Astrocyte (in vitro differentiated cells and primary cell): Measurements from ENCODE around the gene KCNQ5. TPM values are rescaled to one million over a fixed set of nuclear protein-coding genes. Genes with fewer than 3 reads are reported as not detected.

ENCODE experiments used
- DNase-seq: peaks from one replicate; pipeline ENCODE4 v3.0.0-alpha.2; 2010; ENCODE audit warnings: low read depth
- FAIRE-seq: peaks from 2 replicates; lab custom pipeline; 2011; peaks lifted over from hg19 to GRCh38; lab: Jason Lieb, UNC
- H2AFZ ChIP-seq: 2 replicates; pipeline ENCODE4 v1.6.0; 2012; ENCODE audit warnings: low read depth, low read length, inconsistent platforms
- H3K27ac ChIP-seq: 2 replicates; pipeline ENCODE4 v1.5.1; 2011; ENCODE audit warnings: low read depth, low read length, inconsistent platforms
- H3K27me3 ChIP-seq: 2 replicates; pipeline ENCODE4 v1.6.0; 2011; ENCODE audit warnings: low read length, inconsistent platforms; ENCODE audit not compliant: insufficient read depth
- H3K36me3 ChIP-seq: 2 replicates; pipeline ENCODE4 v1.5.1; 2011; ENCODE audit warnings: low read length, inconsistent platforms; ENCODE audit not compliant: insufficient read depth
- H3K4me1 ChIP-seq: 2 replicates; pipeline ENCODE4 v1.5.1; 2011; ENCODE audit warnings: low read length, inconsistent platforms; ENCODE audit not compliant: insufficient read depth
- H3K4me2 ChIP-seq: 2 replicates; pipeline ENCODE4 v1.6.0; 2012; ENCODE audit warnings: low read length, inconsistent platforms
- H3K4me3 ChIP-seq: 2 replicates; pipeline ENCODE4 v1.5.1; 2011; ENCODE audit warnings: low read depth, mild to moderate bottlenecking, low read length, inconsistent platforms; ENCODE audit not compliant: insufficient read depth
- H3K79me2 ChIP-seq: 2 replicates; pipeline ENCODE4 v1.6.0; 2012; ENCODE audit warnings: mild to moderate bottlenecking, low read length, inconsistent platforms; ENCODE audit not compliant: insufficient read depth
- H3K9ac ChIP-seq: 2 replicates; pipeline ENCODE4 v1.6.0; 2012; ENCODE audit warnings: mild to moderate bottlenecking, low read length, inconsistent platforms
- H3K9me3 ChIP-seq: 2 replicates; pipeline ENCODE4 v1.5.1; 2012; ENCODE audit warnings: low read depth, mild to moderate bottlenecking, low read length, inconsistent platforms; ENCODE audit not compliant: insufficient read depth
- H4K20me1 ChIP-seq: 2 replicates; pipeline ENCODE4 v1.6.0; 2012; ENCODE audit warnings: low read length, inconsistent platforms; ENCODE audit not compliant: insufficient read depth
- H3K27ac Mint-ChIP-seq: one replicate; pipeline ENCODE4 v1.8.0; 2021; ENCODE audit warnings: mild to moderate bottlenecking, mixed read lengths; ENCODE audit not compliant: unreplicated experiment
- H3K27me3 Mint-ChIP-seq: one replicate; pipeline ENCODE4 v1.8.0; 2021; ENCODE audit warnings: low read depth, mixed read lengths; ENCODE audit not compliant: unreplicated experiment
- H3K36me3 Mint-ChIP-seq: one replicate; pipeline ENCODE4 v1.8.0; 2021; ENCODE audit warnings: low read depth, mixed read lengths; ENCODE audit not compliant: unreplicated experiment
- H3K4me1 Mint-ChIP-seq: one replicate; pipeline ENCODE4 v1.8.0; 2021; ENCODE audit warnings: low read depth, mixed read lengths; ENCODE audit not compliant: unreplicated experiment
- H3K4me3 Mint-ChIP-seq: one replicate; pipeline ENCODE4 v1.8.0; 2021; ENCODE audit warnings: mild to moderate bottlenecking, moderate library complexity, mixed read lengths; ENCODE audit not compliant: unreplicated experiment
- H3K9me3 Mint-ChIP-seq: one replicate; pipeline ENCODE4 v1.8.0; 2021; ENCODE audit warnings: mild to moderate bottlenecking, mixed read lengths; ENCODE audit not compliant: unreplicated experiment
- EZH2 ChIP-seq: IDR thresholded peaks from 2 replicates; pipeline ENCODE4 v1.6.1; 2012; ENCODE audit warnings: mild to moderate bottlenecking, low read length, inconsistent platforms; ENCODE audit not compliant: insufficient read depth
- total RNA-seq: library from RNA; stranded (reverse); gene quantifications from 2 replicates; pipeline ENCODE4 v1.2.1, GENCODE V29; 2021
- TF ChIP-seq, protein P1 (sequence below): IDR thresholded peaks from 2 replicates; pipeline ENCODE4 v1.5.1; 2011; ENCODE audit warnings: low read depth, mild to moderate bottlenecking, inconsistent platforms, low read length, moderate library complexity; ENCODE audit not compliant: insufficient read depth

The KCNQ5 gene
- total RNA-seq, 1 donor from 2014 or later = 2.0 TPM

DNA sequence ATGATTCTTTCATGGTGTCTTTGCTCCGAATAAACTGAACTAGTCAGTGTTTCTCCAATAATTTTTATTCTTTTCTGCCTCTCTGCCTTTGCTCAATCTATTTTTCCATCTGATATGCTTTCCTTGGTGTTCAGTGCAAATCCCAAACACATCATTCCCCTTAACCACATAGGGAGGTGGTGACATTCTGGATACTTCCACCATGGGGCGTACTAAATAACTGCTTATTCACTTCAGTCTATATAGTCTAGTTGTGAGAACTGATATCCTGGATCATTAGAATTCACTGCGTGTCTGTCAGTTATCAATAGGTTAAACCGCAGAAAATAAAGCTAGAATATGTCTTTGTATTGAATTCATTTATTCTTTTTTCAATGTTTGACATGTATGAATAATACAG lies 83.1 kb downstream of the KCNQ5 start:
- Histone ChIP-seq H2AFZ (no peak overlapping the region), H3K4me1 (no peaks in the 10 kb centered on the region), H3K4me3 (no peak overlapping the region), H3K9ac (no peak overlapping the region), H3K27ac (no peak overlapping the region), H3K79me2 (no peaks in the 10 kb centered on the region), H3K4me2 (no peak overlapping the region), H3K36me3 (no peaks in the 10 kb centered on the region), H3K9me3 (no peaks in the 10 kb centered on the region), H4K20me1 (no peaks in the 10 kb centered on the region), H3K27me3 (no peaks in the 10 kb centered on the region)
- no peaks in the 10 kb centered on the region for H3K36me3 Mint-ChIP-seq
- no peak for TF ChIP-seq EZH2
- TF ChIP-seq, protein P1, sequence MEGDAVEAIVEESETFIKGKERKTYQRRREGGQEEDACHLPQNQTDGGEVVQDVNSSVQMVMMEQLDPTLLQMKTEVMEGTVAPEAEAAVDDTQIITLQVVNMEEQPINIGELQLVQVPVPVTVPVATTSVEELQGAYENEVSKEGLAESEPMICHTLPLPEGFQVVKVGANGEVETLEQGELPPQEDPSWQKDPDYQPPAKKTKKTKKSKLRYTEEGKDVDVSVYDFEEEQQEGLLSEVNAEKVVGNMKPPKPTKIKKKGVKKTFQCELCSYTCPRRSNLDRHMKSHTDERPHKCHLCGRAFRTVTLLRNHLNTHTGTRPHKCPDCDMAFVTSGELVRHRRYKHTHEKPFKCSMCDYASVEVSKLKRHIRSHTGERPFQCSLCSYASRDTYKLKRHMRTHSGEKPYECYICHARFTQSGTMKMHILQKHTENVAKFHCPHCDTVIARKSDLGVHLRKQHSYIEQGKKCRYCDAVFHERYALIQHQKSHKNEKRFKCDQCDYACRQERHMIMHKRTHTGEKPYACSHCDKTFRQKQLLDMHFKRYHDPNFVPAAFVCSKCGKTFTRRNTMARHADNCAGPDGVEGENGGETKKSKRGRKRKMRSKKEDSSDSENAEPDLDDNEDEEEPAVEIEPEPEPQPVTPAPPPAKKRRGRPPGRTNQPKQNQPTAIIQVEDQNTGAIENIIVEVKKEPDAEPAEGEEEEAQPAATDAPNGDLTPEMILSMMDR = no peak
- peaks cover 2% of the 10 kb centered on the region for H3K27me3 Mint-ChIP-seq
- H3K9me3 Mint-ChIP-seq = no peaks in the 10 kb centered on the region
- DNase-seq (no peak), FAIRE-seq (no peak)
- no peak overlapping the region for H3K27ac Mint-ChIP-seq
- H3K4me3 Mint-ChIP-seq = no peak overlapping the region
- H3K4me1 Mint-ChIP-seq = no peaks in the 10 kb centered on the region

DNA sequence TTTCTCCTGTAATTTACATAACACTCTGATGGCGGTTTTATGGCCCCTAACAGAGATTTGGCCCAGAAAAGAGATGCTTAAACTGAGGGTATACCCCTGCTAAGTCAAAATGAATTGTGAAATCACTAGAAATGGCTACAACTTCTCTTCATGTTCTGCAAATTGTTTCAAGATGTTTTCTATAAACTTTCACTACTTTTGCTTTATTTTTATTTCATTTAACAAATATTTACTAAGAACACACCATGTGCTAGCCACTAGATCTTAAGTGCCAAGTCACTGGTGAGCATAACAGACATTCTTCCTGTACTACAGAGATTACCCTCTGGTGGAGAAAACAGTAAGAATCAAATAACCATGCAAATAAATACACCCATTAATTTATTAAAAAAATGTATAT lies 87.6 kb downstream of the KCNQ5 start:
- no peak for DNase-seq
- TF ChIP-seq, protein P1 = no peak
- TF ChIP-seq EZH2 = no peak
- Histone ChIP-seq H3K4me1 (no peaks in the 10 kb centered on the region), H3K9me3 (no peaks in the 10 kb centered on the region), H3K27ac (no peak overlapping the region), H4K20me1 (no peaks in the 10 kb centered on the region), H3K27me3 (no peaks in the 10 kb centered on the region), H2AFZ (no peak overlapping the region), H3K4me3 (no peak overlapping the region), H3K4me2 (no peak overlapping the region), H3K79me2 (no peaks in the 10 kb centered on the region), H3K36me3 (no peaks in the 10 kb centered on the region), H3K9ac (no peak overlapping the region)
- FAIRE-seq = no peak
- Mint-ChIP-seq H3K4me3 (no peak overlapping the region), H3K9me3 (peaks cover 6% of the 10 kb centered on the region), H3K27ac (no peak overlapping the region), H3K4me1 (no peaks in the 10 kb centered on the region), H3K27me3 (no peaks in the 10 kb centered on the region), H3K36me3 (no peaks in the 10 kb centered on the region)

DNA sequence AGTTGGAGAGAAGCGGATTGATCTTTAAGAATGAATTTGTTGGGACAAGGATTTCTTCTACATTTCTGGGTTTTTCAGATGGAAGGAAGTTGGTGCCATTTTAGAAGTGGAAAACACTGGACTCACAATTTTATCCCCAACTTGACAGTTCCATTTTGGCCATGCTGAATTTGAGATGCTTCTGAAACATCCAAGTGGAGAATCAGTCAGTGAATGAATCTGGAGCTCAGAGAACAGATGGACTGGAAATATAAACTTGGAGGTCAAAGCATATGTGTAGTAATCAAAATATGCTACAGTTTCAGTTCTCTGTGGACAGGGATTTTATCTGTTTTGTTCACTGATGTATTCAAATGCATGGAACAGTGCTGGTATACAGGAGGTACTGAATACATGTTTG lies 89.9 kb downstream of the KCNQ5 start:
- DNase-seq = no peak
- Histone ChIP-seq H3K4me3 (no peak overlapping the region), H3K4me1 (no peaks in the 10 kb centered on the region), H3K27ac (no peak overlapping the region), H3K4me2 (no peak overlapping the region), H3K79me2 (no peaks in the 10 kb centered on the region), H3K36me3 (no peaks in the 10 kb centered on the region), H2AFZ (no peak overlapping the region), H4K20me1 (no peaks in the 10 kb centered on the region), H3K9me3 (no peaks in the 10 kb centered on the region), H3K27me3 (no peaks in the 10 kb centered on the region), H3K9ac (no peak overlapping the region)
- TF ChIP-seq, protein P1 = no peak
- no peak for TF ChIP-seq EZH2
- Mint-ChIP-seq H3K4me3 (no peak overlapping the region), H3K36me3 (no peaks in the 10 kb centered on the region), H3K27ac (no peak overlapping the region), H3K27me3 (no peaks in the 10 kb centered on the region), H3K4me1 (no peaks in the 10 kb centered on the region), H3K9me3 (peaks cover 6% of the 10 kb centered on the region)
- FAIRE-seq = no peak
